Limb (tissue), 2 donors: ENCODE data around the gene GNG8.

Experiments used
- DNase-seq, 2 donors: peaks; one replicate each; pipeline ENCODE4 v3.0.0-alpha.2; 2016; ENCODE audit errors: extremely low spot score in 2 of 2

Gene GNG8

DNA sequence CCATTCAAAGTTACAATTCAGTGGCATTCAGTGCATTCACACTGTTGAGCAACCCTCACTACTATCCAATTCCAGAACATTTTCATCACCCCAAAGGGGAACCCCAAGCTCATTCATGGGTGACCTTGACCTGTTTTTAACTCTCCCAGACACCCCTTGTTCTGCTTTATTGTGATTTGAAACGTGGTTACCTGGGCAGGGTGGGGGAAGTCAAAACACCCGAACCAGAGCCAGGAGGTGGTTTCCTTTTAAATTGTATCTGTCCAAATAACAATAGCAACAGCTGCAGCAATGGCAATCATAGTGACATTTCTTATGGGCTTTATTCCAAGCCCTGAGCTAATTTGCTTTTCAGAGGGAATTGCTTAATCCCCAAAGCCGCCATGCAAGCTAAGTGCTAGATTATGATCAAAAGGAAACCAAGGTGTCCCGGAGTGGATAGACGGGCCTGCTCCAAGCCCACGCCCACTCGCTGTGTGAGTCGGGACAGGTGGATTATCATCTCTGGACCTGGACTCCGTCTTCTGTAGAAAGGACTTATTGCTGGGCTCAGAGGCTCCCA is 17.3 kb downstream of the GNG8 start:
- no peak for DNase-seq

DNA sequence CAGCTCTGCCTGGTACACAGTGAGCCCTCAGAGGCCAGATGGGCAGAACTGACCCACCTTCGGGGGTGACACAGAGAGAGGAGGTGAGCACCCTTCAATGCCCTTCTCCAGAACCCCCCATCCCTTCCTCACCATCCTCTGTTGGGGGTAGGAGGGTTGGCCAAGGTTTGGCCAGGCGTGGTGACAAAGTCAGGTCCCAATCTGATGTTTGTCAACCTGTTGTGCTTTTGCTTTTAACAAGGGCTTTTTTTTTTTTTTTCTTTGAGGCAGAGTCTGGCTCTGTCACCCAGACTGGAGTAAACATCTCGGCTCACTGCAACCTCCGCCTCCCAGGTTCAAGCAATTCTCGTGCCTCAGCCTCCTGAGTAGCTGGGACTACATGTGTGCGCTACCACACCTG is 18.4 kb downstream of the GNG8 start:
- no peak for DNase-seq

DNA sequence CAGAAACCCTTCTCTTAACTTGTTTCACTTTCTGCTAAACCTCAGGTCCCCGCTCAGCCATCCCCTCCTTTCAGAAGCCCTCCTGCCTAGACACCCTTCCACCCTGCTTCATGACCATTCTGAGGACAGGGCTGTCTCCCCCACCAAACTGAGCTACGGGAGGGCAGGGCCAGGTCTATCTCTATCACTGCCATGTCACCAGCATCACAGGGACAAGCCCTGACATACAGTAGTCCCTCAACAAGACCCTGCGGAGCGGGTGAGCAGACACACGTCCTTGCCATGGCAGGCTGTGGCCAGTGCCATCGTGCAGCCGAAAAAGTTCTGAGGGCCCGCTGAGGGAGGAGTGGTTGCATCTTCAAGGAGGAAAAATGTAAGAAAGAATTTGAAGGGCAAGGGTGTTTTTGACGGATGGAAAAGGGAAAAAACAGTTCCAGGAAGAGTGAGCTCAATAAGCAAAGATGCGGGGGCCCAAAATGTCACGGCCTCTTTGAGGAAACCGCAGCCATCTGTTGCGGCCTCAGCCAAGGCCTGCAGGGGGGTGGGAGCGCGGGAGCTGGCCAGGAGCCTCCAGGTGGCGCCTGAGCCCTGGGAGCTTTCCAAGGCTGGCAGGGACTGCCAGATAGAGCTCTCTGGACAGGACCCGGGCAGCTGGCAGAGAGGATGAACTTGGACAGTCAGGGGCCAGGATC is 19.2 kb downstream of the GNG8 start:
- peak in 1 of 2 donors; percentile 70 for DNase-seq

DNA sequence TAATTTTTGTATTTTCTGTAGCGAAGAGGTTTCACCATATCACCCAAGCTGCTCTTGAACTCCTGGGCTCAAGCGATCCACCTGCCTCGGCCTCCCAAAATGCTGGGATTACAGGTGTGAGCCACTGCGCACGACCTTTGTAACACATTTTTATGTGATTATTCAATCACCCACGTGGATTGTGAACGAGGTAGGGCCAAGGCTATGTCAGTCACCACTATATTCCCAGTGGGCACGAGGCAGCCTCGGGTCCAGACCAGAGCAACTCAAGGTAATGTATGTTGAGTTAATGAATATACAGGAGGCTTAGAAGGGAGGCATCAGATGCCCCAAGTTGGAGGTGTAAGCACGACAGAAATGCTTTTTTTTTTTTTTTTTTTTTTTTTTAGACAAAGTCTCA is 20.0 kb downstream of the GNG8 start:
- DNase-seq = no peak

DNA sequence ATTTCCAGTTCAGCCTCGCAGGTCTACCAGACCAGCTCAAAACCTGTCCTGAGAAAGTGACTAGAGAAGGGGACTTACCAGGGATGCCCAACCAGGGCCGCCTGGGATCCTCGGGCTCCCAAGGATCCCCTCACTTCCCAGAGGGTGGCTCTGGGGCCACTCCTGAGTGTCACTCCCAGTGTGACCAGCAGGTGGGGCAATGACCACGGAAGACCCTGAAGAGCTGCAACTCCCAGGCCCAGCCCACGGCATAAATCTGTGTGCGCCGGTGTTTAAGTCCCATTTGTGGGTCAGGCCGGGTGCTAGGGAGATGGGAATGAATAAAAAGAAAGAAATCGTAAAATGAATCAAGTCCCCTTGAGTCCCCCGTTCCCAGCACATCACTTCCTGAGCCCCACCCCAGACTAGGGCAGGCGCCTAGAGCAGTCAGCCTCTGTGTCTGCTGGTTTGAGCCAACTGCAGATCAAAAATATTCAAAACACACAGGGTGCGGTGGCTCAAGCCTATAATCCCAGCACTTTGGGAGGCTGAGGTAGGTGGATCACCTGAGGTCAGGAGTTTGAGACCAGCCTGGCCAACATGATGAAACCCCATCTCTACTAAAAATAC is 21.8 kb downstream of the GNG8 start:
- DNase-seq = peak; percentile 73 to 90

DNA sequence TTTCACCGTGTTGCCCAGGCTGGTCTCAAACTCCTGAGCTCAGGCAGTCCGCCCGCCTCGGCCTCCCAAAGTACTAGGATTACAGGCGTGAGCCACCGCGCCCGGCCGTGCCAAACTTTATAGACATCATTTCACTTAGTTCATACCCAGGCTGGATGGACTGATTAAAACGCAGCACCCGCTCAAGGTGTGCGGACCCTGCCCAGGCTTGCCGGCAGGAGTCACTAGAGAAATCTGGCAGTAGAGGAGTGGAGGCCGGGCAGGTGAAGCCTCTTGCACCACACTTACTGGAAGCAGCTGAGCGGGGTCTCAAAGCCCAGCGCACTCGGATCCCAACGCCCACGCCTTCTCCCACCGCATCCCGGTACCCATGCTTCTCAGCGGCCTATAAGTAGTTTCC is 22.5 kb downstream of the GNG8 start:
- peak in 1 of 2 donors; percentile 31 for DNase-seq

DNA sequence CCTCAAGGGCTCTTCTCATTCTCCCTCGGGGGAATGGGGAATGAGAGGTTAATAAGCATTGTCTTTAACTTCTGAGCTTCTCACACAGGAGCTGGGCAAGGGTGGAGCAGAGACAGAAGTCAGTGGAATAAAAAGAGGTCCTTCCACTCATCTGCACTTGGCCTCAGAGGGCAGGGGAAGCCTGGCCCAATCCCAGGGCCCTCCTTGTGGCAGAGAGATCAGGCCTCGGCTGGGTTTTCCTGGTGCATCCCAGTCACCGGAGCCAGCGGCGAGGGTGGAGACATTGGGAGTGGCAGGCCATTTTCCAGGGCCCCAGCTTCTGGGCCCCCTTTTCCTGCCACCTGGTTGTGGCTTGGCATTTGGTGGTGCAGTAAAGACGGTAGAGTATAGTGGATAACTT is 24.2 kb downstream of the GNG8 start:
- no peak for DNase-seq

DNA sequence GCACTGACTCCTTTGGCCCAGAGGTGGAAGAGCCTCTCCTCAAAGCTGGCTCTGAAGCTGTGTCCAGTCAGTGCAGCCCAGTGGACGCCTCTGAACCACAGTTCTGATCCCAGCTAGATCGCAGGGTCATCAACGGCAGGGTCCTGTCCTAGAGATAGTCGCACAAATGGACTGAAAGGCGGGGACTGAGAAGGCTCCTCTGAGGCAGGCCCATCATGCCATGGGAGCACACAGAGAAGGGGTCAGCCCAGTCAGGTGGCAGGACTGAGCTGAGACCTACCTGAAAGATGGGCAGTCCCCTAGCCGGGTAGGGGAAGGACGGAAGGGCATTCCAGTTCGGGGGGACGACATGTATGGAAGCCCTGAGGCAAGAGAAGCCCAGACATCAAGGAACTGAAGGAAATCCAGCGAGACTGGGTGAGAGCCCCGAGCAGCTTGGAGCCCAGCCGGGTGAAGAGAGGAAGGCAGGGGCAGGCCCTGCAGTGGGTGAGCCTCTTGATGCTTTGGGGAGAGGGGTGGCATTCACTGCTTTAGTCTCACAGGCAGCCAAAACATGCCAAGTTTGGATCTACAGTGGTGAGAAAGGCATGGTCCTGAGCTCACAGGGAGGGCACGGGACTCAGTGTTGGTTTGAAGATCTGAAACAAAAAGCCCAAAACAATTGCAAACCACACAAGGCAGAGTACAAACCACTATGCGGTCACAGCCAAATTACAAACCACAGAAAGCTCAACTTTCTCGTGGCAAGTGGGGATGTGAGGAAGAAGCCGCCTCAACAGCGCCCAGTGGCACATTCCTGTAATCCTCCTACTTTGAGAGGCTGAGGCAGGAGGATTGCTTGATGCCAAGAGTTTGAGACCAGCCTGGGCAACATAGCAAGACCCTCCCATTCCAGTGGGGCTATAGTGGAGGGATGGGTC is 24.9 kb downstream of the GNG8 start:
- DNase-seq = no peak

DNA sequence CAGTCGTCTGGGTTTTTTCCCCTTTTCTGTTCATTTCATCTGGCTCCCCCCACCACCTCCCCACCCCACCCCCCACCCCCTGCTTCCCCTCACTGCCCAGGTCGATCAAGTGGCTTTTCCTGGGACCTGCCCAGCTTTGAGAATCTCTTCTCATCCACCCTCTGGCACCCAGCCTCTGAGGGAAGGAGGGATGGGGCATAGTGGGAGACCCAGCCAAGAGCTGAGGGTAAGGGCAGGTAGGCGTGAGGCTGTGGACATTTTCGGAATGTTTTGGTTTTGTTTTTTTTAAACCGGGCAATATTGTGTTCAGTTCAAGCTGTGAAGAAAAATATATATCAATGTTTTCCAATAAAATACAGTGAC is 25.6 kb downstream of the GNG8 start:
- DNase-seq = no peak

DNA sequence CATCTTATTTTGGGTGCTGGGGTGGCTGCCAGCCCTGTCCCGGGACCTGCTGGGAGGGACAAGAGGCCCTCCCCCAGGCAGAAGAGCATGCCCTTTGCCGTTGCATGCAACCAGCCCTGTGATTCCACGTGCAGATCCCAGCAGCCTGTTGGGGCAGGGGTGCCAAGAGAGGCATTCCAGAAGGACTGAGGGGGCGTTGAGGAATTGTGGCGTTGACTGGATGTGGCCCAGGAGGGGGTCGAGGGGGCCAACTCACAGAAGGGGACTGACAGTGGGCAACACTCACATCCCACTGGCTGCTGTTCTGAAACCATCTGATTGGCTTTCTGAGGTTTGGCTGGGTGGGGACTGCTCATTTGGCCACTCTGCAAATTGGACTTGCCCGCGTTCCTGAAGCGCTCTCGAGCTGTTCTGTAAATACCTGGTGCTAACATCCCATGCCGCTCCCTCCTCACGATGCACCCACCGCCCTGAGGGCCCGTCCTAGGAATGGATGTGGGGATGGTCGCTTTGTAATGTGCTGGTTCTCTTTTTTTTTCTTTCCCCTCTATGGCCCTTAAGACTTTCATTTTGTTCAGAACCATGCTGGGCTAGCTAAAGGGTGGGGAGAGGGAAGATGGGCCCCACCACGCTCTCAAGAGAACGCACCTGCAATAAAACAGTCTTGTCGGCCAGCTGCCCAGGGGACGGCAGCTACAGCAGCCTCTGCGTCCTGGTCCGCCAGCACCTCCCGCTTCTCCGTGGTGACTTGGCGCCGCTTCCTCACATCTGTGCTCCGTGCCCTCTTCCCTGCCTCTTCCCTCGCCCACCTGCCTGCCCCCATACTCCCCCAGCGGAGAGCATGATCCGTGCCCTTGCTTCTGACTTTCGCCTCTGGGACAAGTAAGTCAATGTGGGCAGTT is 26.2 kb downstream of the GNG8 start:
- peak in 1 of 2 donors; percentile 25 for DNase-seq

DNA sequence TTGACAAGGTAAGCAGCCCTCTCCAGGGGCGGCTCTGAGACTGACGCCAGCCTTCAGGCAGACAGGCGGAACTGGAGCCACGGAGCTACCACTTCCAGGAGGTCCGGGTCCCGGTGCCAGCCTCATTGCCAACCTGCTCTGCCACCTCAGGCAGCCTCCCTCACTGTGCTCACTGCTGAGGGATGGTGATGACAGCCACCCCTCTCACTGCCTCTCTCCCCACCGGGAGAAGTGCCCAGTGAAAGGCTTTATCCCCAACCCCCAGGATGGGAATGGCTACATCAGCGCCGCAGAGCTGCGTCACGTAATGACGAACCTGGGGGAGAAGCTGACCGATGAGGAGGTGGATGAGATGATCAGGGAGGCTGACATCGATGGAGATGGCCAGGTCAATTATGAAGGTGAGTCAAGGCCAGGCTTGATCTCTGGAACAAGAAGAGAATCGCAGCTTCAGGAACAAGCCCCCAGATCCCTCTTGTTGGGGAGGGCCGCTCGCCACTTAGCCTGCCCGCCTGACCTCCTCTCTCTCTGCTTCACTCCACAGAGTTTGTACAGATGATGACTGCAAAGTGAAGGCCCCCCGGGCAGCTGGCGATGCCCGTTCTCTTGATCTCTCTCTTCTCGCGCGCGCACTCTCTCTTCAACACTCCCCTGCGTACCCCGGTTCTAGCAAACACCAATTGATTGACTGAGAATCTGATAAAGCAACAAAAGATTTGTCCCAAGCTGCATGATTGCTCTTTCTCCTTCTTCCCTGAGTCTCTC is 27.2 kb downstream of the GNG8 start:
- no peak for DNase-seq

DNA sequence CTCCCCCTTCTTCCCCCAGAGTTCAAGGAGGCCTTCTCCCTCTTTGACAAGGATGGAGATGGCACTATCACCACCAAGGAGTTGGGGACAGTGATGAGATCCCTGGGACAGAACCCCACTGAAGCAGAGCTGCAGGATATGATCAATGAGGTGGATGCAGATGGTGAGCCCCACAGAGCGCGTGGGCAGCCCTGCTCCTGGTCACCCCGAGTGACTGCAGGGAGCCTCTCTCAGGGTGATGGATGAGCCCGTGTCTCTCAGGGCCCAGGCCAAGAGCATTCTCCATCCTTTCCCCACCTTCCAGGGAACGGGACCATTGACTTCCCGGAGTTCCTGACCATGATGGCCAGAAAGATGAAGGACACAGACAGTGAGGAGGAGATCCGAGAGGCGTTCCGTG is 27.8 kb downstream of the GNG8 start:
- DNase-seq = no peak

DNA sequence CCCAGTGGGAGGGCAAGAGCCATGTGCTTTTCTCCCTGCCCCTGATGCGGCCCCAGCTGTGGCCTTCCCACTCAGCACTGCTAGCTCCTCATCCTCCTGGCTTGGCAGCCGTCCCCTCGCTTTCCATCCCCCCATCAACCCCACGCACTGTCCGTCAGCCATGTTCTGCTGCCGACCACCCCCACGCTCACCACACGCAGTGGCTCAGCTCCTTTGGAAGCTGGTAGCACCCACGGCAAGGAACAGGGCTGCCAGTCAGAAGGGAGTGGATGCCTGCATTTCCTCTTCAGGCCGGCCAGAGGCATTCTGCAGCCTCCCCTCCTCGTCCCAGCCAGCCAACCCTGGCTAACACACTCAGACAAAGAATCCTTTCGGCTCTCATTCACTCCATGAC is 28.6 kb downstream of the GNG8 start:
- no peak for DNase-seq

DNA sequence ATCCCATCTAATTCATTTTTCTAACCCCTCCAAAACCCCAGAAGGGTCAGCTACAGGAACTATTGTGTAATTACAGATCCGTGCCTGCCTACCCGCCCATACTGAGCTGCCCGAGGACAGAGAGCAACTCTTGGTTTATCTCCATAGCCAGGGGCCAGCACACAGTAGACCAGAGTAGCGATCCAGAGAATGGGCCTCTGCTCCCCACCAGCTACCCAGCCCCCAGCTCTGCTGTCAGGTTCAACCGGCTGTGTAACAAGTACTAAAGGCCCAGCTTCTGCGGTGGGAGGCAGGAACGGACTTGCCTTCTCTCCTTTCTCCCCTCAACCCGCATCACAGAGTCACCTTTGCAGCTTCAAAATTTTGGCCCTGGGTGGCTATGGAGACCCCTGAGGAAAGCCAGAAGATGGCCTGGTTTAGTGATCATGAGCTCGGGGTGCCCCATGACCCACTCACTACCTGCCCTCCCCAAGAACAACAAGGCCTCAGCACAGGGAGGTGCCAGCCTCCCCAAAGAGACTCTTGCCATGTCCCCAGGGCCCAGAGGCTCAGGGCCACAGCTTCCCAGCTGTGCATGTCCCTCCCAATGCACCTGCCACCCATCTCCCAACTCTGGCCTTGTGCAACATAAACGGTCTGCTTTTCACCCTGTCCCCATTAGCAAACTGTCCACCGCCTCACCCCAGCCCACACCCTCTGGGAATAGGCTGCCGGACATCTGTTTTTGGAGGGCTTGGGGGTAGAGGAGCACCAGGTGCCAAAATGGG is 29.1 kb downstream of the GNG8 start:
- no peak for DNase-seq

DNA sequence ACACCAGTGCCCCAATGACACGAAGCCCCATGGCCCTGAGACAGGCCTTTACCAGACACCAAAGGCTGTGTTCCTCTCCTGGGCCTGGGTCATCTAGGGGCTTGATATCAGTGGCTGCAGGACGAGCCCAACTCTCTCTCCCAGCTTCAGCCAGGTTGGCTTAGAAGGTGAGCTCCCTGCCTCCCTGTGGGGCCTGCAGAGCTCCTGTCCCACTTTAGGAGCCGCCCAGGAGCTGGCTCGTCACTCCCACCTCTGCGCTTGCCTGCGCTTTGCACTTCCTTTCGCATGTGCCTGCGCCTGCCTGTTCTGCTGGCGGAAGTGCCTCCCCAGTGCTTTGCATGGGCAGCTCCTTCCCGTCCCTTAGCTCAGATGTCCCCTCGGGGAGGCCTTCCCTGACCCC is 30.0 kb downstream of the GNG8 start:
- no peak for DNase-seq

DNA sequence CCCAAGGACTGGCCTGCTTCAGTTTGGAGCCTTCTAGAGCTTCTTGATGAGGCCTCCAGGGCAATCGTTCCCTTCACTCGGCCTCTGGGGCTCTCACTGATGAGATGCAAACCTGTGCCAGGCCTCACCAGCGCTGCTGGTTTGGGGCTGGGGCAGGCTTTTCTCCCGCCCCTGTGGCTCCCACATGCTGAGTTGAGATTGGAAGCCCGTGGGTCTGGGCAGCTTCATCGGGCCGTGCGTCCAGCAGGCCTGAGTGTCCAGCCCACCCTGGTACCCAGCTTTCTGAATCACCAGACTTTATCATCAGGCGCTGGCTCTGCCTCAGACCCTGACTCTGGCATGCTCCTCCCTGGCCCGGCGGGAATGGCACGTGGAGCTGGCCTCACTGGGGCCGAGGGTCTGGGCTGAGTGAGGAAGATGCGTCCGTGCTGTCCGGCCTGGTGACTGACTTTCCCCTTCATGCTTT is 30.6 kb downstream of the GNG8 start:
- no peak for DNase-seq

DNA sequence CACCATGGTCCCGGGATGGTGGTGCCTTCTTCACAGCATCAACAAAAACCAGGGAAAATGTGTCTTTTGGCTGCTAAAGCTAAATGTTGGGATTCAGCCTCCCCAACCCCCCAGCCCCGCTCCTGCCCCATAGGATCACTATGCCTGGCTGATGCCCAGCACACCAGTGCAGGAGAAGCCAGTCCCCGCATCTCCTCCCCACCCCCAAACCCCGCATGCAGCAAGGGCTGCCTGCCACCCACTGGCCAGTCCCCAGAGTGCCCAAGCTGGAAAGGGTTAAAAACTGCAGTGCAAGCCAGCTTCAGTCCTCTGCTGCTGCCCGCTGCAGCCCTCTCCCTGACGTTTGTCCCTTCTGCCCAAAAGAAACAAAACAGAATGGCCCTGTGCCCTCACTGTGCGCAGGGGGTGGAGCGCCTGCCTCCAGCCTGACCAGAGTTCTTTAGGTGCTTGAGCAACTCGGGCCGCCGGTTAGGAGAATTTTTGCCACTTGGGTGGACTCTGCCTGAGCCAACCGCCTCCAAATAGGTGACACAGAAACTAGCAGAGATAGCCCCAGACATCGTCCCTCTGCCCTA is 31.1 kb downstream of the GNG8 start:
- peak in 1 of 2 donors; percentile 27 for DNase-seq

DNA sequence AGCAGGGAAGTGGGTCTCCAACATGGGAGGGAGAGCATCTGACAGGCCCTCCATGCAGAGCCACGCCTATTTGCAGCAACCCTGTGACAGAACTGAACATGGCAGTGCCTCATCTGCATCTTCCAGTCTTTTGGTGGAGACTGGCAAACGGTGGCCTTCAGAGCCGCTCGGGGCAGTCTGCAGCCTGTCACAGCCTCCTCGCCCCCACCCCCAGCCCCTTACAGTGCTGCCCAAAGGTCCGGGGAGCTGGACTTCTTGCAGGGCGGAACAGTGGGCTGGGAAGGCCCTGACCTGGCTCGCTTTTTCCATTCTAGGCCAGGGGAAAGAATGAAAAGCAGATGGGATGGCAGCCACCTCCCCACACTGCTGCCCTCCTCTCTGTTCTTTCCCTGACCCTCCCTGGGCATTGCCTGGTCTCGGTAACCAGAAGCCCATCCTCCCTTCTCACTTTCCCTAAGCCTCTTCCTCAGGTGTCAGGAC is 32.2 kb downstream of the GNG8 start:
- no peak for DNase-seq

DNA sequence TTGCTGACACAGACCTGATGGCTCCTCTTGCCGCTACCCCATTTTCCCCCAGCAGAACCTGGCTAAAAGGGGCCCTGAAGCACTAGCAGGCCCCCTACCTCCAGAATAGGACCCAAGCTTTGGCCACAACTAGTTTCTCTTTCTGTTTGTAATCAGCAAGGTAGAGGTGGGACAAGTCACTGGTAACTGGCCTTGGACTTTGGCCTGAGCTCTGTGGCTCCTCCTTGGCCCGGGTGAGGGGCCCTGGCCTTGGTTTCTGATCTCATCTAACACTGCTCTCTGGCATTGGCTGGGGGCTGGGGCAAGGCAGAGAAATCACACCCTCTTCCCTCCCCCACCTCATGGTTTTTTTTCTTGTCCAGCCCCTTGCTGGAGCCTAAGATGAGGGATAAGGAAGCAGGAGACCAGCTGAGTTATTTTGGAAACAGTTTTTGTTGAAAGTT is 32.8 kb downstream of the GNG8 start:
- no peak for DNase-seq
